Measurements from ENCODE around the gene DUOX2. TPM values are rescaled to one million over a fixed set of nuclear protein-coding genes. Genes with fewer than 3 reads are reported as not detected.

Gene DUOX2
- total RNA-seq, 1 donor from 2014 or later: not detected

DNA sequence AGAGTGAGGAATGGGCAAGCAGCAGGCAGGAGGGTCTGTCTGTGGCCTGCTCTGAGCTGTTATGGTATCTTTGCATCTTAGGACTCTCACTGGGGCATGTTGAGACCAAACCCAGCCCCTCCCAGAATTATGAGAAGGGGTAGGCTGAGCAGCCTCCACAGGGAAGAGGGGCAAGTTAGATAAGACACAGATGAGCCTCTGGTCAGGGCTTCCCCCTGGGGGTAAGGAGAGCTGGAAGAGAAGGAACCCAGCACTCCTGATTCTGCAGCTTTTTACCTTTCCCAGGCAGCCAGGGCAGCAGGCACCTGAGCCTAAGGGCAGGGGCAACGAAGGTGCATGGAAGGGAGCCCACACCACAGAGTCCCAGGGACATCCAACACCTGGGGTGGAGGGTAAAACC lies 35.1 kb upstream of the DUOX2 start:
- H3K9me3 Mint-ChIP-seq (ENCODE audit: unreplicated experiment): no peaks in the 10 kb centered on the region
- H3K4me3 Mint-ChIP-seq (ENCODE audit: unreplicated experiment): no peak overlapping the region
- no peaks in the 10 kb centered on the region for H3K4me1 Mint-ChIP-seq (ENCODE audit: unreplicated experiment)
- peaks cover 15% of the 10 kb centered on the region for H3K27me3 Mint-ChIP-seq (ENCODE audit: unreplicated experiment)
- TF ChIP-seq, protein P1, sequence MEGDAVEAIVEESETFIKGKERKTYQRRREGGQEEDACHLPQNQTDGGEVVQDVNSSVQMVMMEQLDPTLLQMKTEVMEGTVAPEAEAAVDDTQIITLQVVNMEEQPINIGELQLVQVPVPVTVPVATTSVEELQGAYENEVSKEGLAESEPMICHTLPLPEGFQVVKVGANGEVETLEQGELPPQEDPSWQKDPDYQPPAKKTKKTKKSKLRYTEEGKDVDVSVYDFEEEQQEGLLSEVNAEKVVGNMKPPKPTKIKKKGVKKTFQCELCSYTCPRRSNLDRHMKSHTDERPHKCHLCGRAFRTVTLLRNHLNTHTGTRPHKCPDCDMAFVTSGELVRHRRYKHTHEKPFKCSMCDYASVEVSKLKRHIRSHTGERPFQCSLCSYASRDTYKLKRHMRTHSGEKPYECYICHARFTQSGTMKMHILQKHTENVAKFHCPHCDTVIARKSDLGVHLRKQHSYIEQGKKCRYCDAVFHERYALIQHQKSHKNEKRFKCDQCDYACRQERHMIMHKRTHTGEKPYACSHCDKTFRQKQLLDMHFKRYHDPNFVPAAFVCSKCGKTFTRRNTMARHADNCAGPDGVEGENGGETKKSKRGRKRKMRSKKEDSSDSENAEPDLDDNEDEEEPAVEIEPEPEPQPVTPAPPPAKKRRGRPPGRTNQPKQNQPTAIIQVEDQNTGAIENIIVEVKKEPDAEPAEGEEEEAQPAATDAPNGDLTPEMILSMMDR (IDR thresholded peaks at IDR 0.05): no peak
- DNase-seq (ENCODE audit: extremely low spot score, unreplicated experiment): no peak
- H3K36me3 Mint-ChIP-seq (ENCODE audit: unreplicated experiment): peaks cover 7% of the 10 kb centered on the region
- no peak overlapping the region for H3K27ac Mint-ChIP-seq (ENCODE audit: unreplicated experiment)

DNA sequence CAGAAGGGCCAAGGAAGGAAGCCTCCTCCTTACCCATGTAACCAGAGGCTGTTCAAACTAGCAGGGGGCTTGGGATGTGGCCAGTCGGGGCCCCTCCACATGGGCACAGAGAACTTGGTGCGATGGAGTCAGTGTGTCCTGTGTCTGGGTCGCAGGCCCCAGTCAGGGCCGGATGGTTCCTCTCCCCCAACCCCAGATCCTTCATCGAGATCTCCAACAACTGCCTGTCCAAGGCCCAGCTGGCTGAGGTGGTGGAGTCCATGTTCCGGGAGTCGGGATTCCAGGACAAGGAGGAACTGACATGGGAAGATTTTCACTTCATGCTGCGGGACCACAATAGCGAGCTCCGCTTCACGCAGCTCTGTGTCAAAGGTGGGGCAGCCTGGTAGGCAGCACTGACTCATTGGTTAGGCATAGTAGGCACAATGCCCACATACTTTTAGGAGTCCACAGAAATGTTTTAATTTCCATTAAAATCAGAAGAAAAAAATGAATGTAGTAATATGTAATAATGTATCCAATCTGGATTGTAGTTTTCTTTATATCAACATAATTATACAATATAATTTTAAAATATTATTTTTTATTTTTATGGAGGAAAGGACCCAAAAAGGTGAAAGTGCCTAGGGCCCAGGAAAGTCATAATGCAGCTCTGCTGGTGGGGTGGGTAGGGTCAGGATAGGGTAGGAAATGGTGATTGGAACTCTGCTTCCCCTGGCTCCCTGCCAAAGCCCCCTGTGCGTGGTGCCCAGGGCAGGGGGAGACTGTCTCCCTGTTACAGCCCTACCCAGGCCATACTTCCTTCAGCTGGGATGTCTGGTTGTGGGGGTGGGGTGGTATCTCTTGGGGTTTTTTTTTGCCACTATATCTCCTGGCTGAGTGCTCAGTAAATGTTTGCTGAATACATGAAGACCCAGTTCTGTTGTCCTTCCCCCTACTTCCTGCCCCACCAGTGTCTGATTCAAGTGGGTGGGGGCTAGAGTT lies 34.4 kb upstream of the DUOX2 start:
- TF ChIP-seq, protein P1 (IDR thresholded peaks at IDR 0.05): no peak
- DNase-seq (ENCODE audit: extremely low spot score, unreplicated experiment): no peak
- Mint-ChIP-seq H3K4me3 (ENCODE audit: unreplicated experiment) (no peak overlapping the region), H3K27ac (ENCODE audit: unreplicated experiment) (no peak overlapping the region), H3K4me1 (ENCODE audit: unreplicated experiment) (no peaks in the 10 kb centered on the region), H3K36me3 (ENCODE audit: unreplicated experiment) (peaks cover 7% of the 10 kb centered on the region), H3K9me3 (ENCODE audit: unreplicated experiment) (no peaks in the 10 kb centered on the region), H3K27me3 (ENCODE audit: unreplicated experiment) (peaks cover 15% of the 10 kb centered on the region)

DNA sequence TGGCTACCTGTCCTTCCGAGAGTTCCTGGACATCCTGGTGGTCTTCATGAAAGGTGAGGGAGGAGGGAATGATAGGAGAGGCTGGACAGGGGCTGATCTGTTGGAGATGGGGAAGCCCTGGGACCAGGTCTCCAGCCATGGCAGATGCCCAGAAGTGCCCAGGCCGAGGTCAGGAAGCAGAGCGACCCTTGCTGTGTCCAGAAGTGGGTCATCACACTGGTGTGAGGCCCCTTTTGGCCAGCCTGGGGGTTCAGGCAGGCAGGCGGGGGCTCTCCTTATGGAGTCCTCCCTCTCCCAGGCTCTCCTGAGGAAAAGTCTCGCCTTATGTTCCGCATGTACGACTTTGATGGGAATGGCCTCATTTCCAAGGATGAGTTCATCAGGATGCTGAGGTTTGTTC lies 33.6 kb upstream of the DUOX2 start:
- Mint-ChIP-seq H3K27me3 (ENCODE audit: unreplicated experiment) (peaks cover 15% of the 10 kb centered on the region), H3K9me3 (ENCODE audit: unreplicated experiment) (no peaks in the 10 kb centered on the region), H3K27ac (ENCODE audit: unreplicated experiment) (no peak overlapping the region), H3K4me3 (ENCODE audit: unreplicated experiment) (no peak overlapping the region), H3K4me1 (ENCODE audit: unreplicated experiment) (no peaks in the 10 kb centered on the region), H3K36me3 (ENCODE audit: unreplicated experiment) (peaks cover 5% of the 10 kb centered on the region)
- TF ChIP-seq, protein P1 (IDR thresholded peaks at IDR 0.05): no peak
- DNase-seq (ENCODE audit: extremely low spot score, unreplicated experiment): no peak

DNA sequence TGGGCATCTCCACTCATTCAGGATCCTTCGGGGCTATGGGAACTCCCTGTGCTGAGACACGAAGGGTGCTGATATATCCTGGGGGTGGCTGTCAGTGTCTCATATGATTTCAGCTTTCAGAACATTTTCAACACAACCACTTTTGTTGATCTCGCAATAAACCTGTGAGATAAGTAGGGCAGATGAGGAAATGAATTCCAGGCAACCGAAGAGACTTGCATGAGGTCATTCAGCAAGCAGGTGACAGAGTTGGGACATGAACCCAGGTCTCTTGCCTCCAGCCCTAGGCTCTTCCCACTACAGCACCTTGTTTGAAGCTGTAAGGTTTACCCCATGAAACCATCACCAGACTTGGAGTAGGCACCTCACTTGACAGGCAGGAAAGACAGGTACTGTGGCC lies 32.4 kb upstream of the DUOX2 start:
- H3K27me3 Mint-ChIP-seq (ENCODE audit: unreplicated experiment): peaks cover 18% of the 10 kb centered on the region
- H3K9me3 Mint-ChIP-seq (ENCODE audit: unreplicated experiment): no peaks in the 10 kb centered on the region

DNA sequence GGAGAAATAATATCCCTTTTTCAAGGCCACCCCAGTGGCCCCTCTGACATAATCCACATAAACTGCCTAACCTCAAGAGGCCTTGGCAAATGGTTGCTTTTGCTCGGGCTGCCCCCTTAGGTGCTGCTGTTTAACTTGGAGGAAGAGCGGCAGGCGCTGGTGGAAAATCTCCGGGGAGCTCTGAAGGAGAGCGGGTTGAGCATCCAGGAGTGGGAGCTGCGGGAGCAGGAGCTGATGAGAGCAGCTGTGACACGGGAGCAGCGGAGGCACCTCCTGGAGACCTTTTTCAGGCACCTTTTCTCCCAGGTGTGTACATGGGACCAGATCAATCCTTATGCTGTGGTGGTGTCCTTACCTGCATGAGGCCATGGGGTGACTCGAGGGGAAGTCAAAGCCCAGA lies 30.8 kb upstream of the DUOX2 start:
- Mint-ChIP-seq H3K27me3 (ENCODE audit: unreplicated experiment) (peaks cover 18% of the 10 kb centered on the region), H3K4me3 (ENCODE audit: unreplicated experiment) (no peak overlapping the region), H3K9me3 (ENCODE audit: unreplicated experiment) (no peaks in the 10 kb centered on the region), H3K4me1 (ENCODE audit: unreplicated experiment) (no peaks in the 10 kb centered on the region), H3K27ac (ENCODE audit: unreplicated experiment) (no peak overlapping the region), H3K36me3 (ENCODE audit: unreplicated experiment) (no peaks in the 10 kb centered on the region)
- TF ChIP-seq, protein P1 (IDR thresholded peaks at IDR 0.05): no peak
- DNase-seq (ENCODE audit: extremely low spot score, unreplicated experiment): no peak

More for the DNA sequence above, 32.4 kb upstream of the DUOX2 start:
- TF ChIP-seq, protein P1 (IDR thresholded peaks at IDR 0.05): no peak
- Mint-ChIP-seq H3K27ac (ENCODE audit: unreplicated experiment) (no peak overlapping the region), H3K36me3 (ENCODE audit: unreplicated experiment) (no peaks in the 10 kb centered on the region), H3K4me1 (ENCODE audit: unreplicated experiment) (no peaks in the 10 kb centered on the region), H3K4me3 (ENCODE audit: unreplicated experiment) (no peak overlapping the region)
- no peak for DNase-seq (ENCODE audit: extremely low spot score, unreplicated experiment)

All from osteocyte (in vitro differentiated cells).